LNCaP clone FGC (cell line): Measurements from ENCODE around the gene SPATA9.

Experiments used
- DNase-seq: peaks from one replicate; pipeline ENCODE4 v3.0.0-alpha.2; 2011; ENCODE audit warnings: low read depth
- H3K4me3 ChIP-seq: 2 replicates; pipeline ENCODE4 v1.5.1; 2011; ENCODE audit warnings: mild to moderate bottlenecking, low read depth, low read length, control low read depth
- CTCF ChIP-seq: IDR thresholded peaks from 2 replicates; pipeline ENCODE4 v1.5.1; 2012; ENCODE audit warnings: mild to moderate bottlenecking; ENCODE audit not compliant: control insufficient read depth, insufficient read depth; ENCODE audit errors: extremely low read depth

The SPATA9 gene

GRCh38 chr5:95721582-95722295 is 38.9 kb upstream of the SPATA9 start:
- no peak overlapping the region for H3K4me3 ChIP-seq
- DNase-seq, result no peak
- no peak for TF ChIP-seq CTCF

- DNase-seq, result no peak
- TF ChIP-seq CTCF, result no peak
- H3K4me3 ChIP-seq, result no peak overlapping the region
Observed at GRCh38 chr5:95720094-95720786, 37.4 kb upstream of the SPATA9 start.

- TF ChIP-seq CTCF, result no peak
Observed at GRCh38 chr5:95718738-95719137, 35.9 kb upstream of the SPATA9 start.

GRCh38 chr5:95718203-95718602 is 35.4 kb upstream of the SPATA9 start:
- no peak for TF ChIP-seq CTCF

More at GRCh38 chr5:95718738-95719137, 35.9 kb upstream of the SPATA9 start:
- H3K4me3 ChIP-seq, result no peak overlapping the region
- no peak for DNase-seq

GRCh38 chr5:95717439-95717838 is 34.6 kb upstream of the SPATA9 start:
- TF ChIP-seq CTCF, result no peak
- no peak overlapping the region for H3K4me3 ChIP-seq
- no peak for DNase-seq

More at GRCh38 chr5:95718203-95718602, 35.4 kb upstream of the SPATA9 start:
- DNase-seq, result no peak
- no peak overlapping the region for H3K4me3 ChIP-seq

GRCh38 chr5:95715799-95716461 is 33.1 kb upstream of the SPATA9 start:
- no peak for TF ChIP-seq CTCF
- no peak for DNase-seq
- H3K4me3 ChIP-seq, result no peak overlapping the region
